HG03280 (cell line): Measurements from ENCODE around the gene CCDC194.
A peak's percentile ranks its signal among the peaks of the same experiment; 100 is the strongest.

Experiments used
- ATAC-seq: cut with Tn5 transposase; IDR thresholded peaks from one replicate; pipeline ENCODE4 v1.9.1; 2021; ENCODE audit warnings: mild to moderate bottlenecking, moderate library complexity; ENCODE audit not compliant: unreplicated experiment

CCDC194 gene

DNA sequence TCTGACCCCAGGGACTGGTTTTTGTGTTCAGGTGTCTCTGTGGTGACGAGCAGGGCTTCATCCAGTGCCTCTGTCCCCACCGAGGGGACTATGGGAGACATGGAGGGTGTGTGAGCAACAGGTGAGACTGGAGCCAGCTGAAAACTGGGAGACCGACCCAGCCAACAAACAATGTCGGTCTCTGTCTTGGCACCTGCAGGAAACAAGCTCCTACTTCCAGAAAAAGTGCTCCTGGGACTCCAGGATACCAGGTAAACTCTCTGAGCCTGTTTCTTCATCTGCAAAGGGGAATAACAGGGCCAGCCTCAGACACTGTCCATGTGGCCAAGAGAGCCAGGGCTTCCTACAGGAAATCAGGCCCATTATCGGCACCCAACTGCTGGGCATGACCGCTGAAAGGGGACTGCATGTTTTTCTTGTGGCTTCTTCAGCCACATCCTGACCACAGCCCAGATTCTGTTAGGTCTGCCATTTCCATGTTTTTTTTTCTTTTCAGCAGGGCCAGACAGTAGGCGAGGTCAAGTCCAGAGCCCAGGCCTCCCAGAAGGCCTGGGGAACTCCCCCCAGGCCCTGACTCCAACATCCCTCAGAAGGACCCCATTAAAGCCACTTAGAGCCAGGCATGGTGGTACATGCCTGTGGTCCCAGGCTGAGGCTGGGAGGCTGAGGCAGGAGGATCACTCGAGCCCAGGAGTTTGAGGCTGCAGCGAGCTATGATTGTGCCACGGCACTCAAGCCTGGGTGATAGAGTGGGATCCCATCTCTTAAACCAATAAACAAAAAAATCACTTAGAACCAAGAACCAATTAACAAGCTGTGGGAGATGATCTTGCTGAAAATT lies 12.3 kb upstream of the CCDC194 start:
- ATAC-seq = peak; percentile 16

DNA sequence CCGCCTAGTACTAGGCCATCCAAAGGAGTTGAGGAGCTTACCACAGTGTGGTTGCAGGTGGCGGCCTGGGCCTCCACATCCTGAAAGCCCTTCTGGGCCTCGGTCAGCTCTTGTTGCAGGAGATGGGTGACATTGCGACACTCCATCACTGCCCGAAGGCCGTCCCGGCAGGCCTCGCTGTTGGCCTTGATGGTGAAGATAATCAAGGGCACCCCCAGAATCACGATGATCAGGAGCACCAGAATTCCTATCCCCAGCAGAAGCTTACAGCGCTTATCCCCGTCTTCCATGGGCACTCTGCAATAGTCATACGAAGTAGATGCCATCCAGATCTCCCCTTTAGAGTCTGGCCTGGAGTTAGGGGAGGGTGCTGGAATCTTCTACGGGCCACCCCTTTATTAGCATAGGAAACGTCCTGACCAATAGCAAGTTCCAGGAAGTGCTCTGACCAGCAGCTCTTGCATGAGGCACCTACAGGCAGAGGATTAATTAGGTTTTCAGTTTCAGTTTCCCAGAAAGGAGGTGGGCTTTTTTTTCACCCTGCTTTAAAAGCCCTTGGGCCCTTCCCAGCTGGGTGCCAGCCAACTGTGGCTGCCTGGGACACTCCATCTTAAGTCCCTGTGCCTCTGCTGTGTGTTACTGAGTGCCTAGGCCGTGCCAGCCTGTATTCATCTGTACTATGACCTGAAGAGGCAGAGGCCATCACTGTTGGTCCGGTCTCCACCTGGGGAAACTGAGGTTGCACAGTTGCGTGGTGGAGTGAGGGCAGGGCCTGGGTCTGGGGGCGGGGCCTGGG lies 11.5 kb upstream of the CCDC194 start, which contains the start of gene BST2:
Gene BST2, minus strand, starts transcription at position 381 of the 796 bp plus-strand sequence. Its CDS starts 55 bp downstream, at position 326.
- peak; percentile 84 for ATAC-seq

DNA sequence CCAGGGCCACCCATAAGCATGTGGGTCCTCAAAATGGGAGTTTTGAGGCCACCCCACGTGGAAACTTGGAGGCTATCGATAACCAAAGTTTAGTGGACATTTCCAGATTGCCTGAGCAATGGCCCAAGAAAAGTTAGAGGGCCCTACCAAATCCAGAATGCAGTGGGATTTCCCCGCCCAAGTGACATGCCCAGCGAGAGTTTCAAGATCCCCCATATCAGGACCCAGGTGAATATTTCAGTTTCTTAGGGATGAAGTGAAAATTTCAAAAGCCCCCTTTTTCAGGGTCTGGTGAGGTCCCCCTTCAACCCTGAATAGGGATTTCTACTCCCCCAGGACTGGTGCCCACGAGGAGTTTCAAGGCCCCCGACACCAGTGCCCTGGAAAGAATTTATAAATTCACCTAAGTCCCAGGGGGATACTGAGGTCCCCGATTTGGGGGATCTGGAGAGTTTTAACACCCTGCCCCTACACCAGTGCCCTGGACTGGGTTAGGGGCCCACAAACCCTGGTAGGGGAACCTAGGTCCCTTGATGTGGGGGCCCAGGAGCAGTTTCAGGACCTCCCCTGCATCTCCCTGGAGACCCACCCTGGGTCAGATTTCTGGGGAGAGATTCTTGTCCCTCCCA lies 10.7 kb upstream of the CCDC194 start:
- no peak for ATAC-seq

DNA sequence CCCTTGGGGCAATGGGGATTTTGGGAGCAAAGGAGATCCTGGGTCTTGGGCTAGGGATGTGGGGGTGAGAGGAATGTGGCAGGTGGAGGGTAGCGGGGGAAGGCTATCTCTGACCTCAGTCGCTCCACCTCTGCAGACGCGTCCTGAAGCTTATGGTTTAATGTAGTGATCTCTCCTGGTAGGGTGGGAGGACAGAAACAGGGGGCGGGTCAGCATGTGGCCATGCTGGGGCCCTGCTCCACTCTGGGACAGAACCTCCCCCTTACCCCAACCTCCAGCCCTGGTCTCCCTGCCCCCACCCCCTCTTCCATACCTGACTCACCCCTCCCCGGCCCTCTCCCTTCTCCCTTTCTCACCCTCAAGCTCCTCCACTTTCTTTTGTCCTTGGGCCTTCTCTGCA lies 10.0 kb upstream of the CCDC194 start:
- no peak for ATAC-seq

DNA sequence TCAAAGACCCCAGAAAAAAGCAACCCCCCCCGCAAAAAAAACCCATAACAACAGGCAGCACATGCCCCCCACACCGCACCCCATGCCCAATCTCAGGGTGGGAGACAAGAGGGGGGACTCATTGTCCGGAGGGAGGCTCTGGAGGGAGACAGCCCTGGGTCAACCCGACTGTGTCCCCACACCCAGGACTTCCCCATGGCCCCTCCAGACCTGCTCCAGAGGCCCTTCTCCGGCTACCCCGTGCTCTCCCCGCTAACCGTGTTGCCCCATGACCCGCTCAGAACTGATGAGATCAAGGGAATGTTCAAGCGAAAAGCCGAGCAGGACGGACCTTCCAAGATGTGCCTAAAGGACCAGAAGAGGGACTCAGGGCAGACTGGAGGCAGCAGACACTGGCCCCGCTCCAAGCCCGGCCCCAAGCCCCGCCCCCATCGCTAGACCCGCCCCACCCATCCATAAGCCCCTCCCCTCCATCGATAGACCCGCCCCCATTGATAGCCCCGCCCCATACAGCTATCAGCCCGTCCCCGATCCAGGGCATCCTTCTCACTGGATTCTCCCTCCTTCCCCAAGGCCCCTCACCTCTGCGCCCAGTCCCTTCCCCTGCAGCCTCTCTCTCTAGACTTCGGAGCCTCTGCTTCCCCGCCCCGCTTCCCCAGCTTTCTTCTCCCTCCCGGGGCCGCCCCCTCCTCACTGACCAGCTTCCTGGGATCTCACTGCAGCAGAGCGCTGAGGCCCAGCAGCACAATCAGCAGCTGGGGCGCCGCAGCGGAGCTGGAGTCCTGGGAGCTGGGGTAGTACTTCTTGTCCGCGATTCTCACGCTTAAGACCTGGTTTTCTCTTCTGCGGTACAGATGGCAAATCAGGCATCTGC lies 9.2 kb upstream of the CCDC194 start:
- no peak for ATAC-seq

DNA sequence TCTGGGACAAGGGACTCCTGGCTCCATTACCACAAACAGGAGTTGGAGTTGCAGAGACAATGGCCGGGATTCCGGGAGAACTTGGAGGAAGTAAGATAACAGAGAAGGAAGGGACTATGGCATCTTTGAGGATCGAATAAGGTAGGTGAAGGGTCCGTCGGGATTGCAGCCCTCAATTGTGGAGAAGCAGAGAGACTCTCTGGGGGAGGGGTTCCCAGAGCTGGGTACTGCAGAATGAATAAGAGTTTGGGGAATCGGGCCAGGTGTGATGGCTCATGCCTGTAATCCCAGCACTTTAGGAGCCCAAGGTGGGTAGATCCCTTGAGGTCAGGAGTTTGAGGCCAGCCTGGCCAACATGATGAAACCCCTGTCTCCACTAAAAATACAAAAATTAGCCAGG lies 7.6 kb upstream of the CCDC194 start:
- no peak for ATAC-seq

DNA sequence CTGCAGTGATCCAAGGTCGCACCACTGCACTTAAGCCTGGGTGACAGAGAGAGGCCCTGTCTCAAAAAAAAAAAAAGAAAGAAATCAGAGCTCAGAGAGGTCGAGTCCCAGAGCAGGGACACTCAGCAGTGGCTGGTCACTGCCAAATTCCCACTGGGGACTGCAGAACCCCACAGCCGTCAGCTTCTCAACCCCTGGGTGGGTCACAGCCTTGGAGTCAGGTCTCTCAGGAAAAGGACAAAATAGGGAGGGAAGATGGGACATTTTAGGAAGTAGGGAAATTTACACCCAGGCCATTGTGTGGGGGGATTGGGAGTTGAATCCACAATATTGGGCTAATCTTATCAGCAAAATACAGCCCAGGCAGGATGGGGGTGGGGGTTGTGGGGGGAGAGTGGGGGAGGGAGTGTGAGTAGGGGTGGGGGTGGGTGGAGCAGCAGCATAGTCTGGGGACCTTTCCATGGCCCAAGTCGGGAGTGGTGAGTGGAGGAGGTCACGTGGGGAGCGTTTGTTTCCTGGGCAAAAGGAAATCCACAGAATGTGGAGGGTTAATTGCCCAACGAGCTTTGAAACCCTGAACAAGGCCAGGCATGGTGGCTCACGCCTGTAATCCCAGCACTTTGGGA lies 5.0 kb upstream of the CCDC194 start:
- ATAC-seq = no peak

DNA sequence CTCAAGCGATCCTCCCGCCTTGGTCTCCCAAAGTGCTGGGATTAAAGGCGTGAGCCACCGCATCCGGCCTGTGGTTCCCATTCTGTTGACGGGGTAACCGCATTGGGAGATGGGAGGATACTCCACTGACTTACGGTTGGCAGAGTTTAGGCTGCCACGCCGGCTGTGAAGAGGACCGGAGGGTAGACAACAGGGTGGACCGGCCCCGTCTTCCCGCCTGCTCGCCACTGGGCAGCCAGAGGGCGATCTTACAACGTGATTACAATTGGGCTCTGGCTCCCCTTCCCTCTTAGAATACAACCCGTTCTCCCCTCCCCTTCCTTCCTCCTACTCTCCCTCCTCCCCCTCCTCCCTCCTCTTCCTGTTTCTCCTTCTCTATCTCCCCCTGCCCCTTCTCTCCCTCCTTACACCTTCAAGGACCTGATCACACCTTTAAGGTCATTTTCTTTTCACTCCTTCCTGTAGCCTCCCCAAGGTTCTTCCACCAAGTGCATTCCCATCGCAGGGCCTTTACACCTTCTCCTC lies 957 bp upstream of the CCDC194 start:
- ATAC-seq = no peak

DNA sequence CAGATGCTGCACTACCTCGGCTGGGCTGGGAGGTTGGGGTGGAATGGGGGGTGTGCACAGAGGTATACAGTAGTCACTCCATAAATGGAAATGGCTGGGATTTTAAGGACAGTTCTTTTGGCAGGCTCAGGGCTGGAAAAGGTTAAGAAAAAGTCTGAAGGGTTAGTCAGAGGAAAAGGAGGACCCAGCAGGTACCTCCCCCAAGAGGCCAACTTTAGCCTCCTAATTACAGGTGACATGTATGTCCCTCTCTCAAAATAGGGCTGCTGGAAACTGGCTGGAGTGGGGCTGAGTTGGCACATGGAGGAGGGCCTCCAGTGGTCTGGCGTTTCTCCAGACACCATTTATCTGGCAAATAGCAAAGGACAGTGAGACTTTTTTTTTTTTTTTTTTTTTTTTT lies 994 bp downstream of the CCDC194 start:
- no peak for ATAC-seq

DNA sequence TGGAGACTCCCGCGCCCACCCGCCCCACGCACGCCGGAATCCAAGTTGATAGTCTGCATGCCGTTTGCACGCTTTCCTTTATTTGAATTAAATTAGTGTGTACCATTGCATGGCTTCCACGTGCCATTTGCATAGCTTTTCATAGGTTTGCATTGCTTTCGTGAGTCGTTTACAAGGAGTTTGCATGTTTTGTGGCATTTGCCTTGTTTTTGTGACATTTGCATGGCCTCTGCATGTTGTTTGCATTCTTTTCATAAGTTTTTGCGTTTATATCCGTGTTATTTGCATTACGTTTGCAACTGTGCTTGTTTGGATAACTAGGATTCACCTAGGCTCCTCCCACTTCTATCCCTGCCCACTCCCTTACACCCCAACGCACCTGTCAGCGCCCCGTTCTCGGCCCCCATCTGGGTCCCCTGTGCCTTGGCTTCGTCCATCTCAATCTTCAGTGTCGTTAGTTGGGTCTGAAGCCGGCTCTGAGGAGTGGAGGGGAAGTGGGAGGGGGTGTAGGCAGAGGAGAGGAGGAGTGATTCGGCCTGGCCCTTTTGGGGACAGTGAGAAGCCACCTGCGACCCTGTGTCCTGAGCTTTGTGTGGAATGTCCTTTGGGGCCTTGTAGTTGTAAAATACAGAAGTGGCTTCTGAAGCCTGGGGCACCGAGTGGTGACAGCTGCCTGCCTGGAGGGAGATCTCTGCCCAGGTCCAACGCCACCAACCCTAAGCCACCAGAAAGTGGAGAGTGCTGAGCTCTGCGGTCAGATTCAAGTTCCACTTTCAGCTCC lies 2.4 kb downstream of the CCDC194 start:
- no peak for ATAC-seq

DNA sequence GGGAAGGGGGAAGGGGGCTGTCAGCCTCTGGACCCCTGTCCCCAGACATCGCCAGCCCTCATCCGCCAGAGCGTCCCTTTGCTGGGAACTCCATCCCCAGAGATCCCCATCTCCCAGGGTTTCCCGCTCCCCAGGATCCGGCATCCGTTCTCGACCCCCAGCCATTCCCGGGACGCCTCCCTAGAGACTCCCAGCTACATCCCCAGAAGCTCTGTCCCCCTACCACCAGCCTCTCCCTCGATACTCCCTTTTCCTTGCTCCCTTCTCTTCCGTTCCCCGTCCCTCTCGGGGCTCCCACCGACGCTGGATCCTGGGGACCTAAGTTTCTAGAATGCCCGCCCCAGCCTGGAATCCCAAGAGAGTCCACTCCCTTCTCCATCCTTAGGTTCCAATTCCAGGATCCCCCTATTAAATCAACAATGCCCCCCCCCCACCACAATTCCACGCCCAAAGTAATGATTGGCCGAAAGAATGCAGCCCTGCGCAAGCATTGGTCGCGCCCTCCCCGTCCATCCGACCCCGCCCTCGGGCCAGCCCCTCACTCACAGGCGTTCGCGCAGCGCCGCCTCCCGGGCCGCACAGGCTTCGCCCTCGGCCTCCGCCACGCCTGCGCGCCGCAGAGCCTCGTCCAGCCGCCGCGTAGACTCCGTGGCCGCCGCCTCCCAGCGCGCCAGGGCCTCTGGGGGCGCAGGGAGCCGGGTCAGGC lies 3.2 kb downstream of the CCDC194 start:
- ATAC-seq = peak; percentile 94

DNA sequence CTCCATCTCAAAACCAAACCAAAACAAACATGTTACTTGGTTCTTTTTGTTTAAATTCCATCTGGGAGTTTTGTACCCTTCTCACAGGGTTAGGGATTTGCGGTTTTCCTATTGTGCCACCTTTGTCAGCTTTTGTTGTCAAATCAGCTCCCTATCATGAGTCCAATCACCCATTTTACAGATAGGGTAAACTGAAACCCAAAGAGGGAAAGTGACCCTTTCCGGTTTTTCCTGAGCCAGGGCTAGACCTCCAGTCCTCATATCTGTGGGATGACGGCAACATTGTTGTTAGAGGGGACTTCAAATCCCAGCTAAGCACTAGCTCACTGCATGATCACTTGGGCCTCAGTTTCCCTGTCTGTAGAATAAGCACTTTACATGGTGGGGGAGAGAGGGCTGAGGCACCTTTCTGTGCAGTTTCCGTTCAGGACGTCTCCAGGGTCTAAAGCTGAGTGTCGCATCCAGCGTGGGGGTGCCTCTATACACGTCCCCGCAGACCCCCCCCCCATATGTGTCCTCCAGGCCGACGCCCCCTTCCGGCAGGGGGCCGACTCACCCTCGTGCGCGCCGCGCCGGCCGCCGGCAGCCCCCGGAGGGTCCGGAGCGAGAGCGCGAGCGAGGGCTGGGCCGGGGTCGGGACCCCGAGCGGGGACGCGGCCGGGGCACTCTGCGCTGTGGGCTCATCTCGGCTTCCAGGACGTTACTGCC lies 3.9 kb downstream of the CCDC194 start:
- ATAC-seq = no peak

DNA sequence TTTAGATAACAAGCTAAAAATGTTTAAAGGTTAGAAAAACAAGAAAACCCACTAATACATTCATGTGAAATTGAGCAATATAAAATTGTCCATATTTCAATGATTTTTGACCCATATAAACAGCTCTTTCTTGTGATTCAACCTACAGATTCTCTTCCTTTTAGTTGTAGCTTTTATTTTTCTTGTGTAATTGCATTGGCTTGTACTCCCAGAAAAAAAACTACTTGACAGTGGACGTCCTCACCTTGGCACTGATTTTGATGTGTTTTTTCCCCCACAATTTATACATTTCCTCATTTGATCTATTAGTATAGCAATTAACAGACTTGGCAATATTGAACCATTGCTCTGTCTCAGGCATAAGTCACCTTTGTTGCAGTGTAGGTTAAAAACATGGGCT lies 4.7 kb downstream of the CCDC194 start:
- no peak for ATAC-seq

DNA sequence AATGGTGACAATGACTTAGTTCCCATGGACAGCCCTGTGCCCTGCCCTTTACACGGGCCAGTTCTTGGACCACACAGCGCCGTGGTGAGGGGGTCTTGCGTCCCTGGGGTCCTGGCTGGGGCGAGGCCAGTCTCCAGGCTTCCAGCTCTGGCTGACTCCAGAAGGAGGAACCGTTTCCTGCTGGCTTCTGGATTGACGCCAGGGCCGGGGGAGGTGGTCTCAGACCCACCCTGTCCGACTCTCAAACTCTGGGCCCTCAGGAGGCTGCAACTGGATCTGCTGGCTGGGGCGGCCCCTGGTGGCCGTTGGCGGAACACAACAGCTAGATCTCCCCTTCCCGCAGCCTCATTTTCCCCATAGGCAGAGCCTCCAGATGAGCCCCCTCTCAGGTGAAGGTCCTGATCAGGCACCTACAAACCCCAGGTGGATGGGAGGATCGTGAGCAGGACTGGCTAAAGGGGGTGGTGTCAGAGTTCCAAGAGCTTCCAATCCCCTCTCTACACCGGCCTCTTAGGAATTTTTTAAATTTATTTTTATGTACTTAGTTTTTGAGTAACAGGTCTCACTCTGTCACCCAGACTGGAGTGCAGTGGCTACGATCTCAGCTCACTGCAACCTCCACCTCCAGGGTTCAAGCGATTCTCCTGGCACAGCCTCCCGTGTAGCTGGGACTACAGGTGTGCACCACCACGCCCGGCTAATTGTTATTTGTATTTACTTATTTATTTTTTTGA lies 8.0 kb downstream of the CCDC194 start:
- no peak for ATAC-seq

DNA sequence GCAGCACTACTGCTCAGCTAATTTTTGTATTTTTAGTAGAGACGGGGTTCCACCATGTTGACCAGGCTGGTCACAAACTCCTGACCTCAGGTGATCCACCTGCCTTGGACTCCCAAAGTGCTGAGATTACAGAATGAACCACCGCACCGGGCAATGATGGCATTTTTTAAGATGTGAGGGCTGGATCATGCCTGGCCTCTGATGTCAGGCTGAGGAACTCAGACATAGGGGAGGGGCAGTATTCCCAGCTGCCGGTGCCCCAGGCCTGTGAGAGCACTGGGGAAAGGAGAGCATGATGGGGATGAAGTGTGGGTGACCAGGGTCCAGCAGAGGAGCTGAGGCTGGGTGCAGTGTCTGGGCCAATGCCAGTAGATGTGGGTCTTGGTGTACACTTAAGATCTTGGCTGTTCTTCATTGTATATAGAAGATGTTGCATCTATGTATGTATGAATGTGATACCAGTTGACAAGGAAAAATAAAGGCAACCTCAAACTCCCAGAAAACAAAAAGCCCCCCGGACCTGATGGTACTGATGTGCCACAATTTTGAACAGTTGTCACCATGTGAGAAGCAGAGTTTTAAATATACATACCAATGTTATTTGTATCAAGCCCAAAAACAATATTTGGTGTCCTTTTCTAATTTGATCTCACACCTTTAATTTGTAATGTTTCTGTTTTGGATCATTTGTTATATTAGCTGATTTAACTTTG lies 13.4 kb downstream of the CCDC194 start:
- ATAC-seq = no peak

DNA sequence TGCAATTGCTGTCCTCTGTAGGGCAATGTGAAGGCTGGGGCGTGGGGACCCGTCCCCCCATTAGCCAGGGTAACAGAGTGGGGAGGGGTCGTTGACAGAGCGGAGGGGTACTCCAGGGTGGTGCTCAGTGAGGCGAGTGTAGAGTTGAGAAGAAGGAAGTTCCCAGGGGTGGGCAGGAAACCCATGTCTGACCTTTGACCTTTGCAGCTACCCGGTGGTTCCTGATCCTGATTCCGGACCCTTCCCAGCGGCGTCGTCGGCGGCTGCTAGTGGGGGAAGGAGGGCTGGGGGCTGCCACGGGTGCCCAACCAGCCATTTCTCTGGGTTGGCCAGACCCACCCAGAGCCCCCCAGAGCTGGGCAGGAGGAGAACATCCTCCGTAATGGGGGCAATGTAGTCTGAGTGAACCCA lies 14.8 kb downstream of the CCDC194 start:
- ATAC-seq = no peak

DNA sequence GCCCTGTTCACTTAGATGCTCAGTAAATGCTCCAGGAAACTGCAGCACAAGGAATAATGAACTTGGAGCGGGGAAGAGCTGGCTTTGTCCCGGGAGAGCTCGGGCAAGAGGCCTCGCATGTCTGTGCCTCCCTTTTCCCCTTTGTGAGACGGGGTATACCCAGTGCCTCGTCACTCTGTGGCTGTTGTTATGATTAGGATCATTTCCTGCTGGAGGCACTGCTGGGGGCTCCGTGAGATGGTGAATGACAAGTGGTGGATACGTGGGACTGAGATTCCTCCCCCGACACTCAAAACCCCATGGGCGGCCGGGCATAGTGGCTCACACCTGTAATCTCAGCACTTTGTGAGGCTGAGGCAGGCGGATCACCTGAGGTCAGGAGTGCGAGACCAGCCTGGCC lies 15.7 kb downstream of the CCDC194 start:
- ATAC-seq = no peak
